ENCODE results near the gene LTA4H. TPM values are rescaled to one million over a fixed set of nuclear protein-coding genes. Genes with fewer than 3 reads are reported as not detected.

LTA4H gene
- total RNA-seq, 4 donors from 2014 or later = 65.3 to 110 (median 67.6) TPM

DNA sequence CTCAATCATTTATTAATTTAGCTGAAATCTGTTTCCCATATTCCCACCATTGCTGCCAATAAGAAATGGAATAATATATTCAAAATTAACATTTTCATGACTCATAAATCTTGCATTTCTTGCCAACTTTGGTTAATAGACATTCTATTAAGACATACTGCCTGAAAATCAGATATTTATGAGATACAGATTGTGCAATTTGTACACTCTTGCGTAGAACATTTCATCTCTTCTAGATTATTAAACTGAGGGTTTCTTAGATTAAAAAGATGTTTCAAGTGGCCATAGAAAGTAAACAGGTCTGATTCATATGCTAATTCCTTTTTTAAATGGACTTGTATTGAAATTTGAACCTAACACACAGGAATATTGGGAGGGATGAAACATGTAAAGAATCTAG lies 9.1 kb downstream of the LTA4H start:
- H3K4me3 ChIP-seq = no peak overlapping the region
- no peak for TF ChIP-seq POLR2AphosphoS5 (IDR thresholded peaks at IDR 0.05)
- TF ChIP-seq, protein P1, sequence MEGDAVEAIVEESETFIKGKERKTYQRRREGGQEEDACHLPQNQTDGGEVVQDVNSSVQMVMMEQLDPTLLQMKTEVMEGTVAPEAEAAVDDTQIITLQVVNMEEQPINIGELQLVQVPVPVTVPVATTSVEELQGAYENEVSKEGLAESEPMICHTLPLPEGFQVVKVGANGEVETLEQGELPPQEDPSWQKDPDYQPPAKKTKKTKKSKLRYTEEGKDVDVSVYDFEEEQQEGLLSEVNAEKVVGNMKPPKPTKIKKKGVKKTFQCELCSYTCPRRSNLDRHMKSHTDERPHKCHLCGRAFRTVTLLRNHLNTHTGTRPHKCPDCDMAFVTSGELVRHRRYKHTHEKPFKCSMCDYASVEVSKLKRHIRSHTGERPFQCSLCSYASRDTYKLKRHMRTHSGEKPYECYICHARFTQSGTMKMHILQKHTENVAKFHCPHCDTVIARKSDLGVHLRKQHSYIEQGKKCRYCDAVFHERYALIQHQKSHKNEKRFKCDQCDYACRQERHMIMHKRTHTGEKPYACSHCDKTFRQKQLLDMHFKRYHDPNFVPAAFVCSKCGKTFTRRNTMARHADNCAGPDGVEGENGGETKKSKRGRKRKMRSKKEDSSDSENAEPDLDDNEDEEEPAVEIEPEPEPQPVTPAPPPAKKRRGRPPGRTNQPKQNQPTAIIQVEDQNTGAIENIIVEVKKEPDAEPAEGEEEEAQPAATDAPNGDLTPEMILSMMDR (IDR thresholded peaks at IDR 0.05) = no peak
- no peak for TF ChIP-seq POLR2A (IDR thresholded peaks at IDR 0.05)
- no peaks in the 10 kb centered on the region for H3K27me3 ChIP-seq
- H3K9me3 ChIP-seq = no peaks in the 10 kb centered on the region
- H3K27ac ChIP-seq = no peak overlapping the region
- H3K36me3 ChIP-seq = peaks cover 2 to 73% of the 10 kb centered on the region in 2 donors
- ATAC-seq = no peak
- WGBS, 2 donors (ENCODE audit: low coverage in 1 of 2) = 93 to 100% methylated on average over 1 of the region's 1 CpG
- H3K4me1 ChIP-seq = no peaks in the 10 kb centered on the region

DNA sequence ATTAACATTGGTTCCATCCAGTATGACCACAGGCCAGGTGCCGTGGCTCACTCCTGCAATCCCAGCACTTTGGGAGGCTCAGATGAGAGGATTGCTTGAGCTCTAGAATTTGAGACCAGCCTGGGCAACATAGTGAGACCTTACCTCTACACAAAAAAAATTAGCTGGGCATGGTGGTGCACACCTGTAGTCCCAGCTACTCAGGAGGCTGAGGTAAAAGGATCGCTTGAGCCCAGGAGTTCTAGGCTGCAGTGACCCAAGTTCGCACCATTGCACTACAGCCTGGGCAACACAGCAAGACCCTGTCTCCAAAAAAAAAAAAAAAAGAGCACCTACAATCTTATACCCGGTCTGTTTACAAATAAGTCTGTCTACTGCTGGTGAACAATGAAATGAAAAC lies 9.9 kb downstream of the LTA4H start:
- no peak for ATAC-seq
- no peaks in the 10 kb centered on the region for H3K4me1 ChIP-seq
- peaks cover 2 to 81% of the 10 kb centered on the region in 2 donors for H3K36me3 ChIP-seq
- H3K27ac ChIP-seq = no peak overlapping the region
- H3K27me3 ChIP-seq = no peaks in the 10 kb centered on the region
- TF ChIP-seq, protein P1 (IDR thresholded peaks at IDR 0.05) = no peak
- TF ChIP-seq EP300 (IDR thresholded peaks at IDR 0.05) (no peak), POLR2AphosphoS5 (IDR thresholded peaks at IDR 0.05) (no peak), POLR2A (IDR thresholded peaks at IDR 0.05) (no peak)
- H3K4me3 ChIP-seq = no peak overlapping the region
- whole genome bisulfite sequencing, 2 donors (ENCODE audit: low coverage in 1 of 2) = 98 to 100% methylated on average over 3 to 4 of the region's 4 CpGs
- no peaks in the 10 kb centered on the region for H3K9me3 ChIP-seq

DNA sequence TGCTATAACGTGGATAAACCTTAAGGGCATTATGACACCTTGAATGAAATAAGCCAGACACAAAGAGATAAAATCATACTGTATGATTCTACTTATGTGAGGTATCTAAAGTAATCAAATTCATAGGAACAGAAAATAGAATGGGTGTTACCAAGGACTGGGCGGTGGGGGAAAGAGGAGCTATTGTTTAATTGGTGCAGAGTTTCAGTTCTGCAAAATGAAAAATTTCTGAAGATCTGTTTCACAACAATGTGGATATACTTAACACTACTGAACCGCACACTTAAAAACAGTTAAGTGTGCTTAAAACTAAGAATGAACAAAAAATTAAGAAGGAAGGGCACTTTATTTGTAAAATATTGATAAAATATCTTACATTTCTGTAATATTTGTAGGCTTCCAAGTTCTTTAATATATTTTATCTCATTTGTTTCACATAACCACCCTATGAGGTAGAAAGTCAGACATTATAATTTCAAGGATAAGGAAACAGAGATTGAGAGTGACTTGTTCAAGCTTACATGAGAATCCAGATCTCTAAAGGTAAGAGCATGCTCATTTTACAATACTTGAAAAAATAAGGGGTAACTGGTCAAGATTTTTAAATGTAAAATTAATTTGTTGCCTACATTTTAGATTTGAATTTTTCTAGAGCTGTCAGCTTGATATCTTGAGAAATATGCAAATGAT lies 14.9 kb downstream of the LTA4H start:
- TF ChIP-seq POLR2A (IDR thresholded peaks at IDR 0.05) (no peak), EP300 (IDR thresholded peaks at IDR 0.05) (no peak), POLR2AphosphoS5 (IDR thresholded peaks at IDR 0.05) (no peak)
- TF ChIP-seq, protein P1 (IDR thresholded peaks at IDR 0.05) = no peak
- ATAC-seq = no peak
- H3K9me3 ChIP-seq = no peaks in the 10 kb centered on the region
- no peak overlapping the region for H3K27ac ChIP-seq
- H3K4me3 ChIP-seq = no peak overlapping the region
- H3K4me1 ChIP-seq = peaks cover 0 to 6% (median 0%) of the 10 kb centered on the region in 3 donors
- no peaks in the 10 kb centered on the region for H3K27me3 ChIP-seq
- 71 to 94% methylated on average over 3 of the region's 3 CpGs for WGBS, 2 donors (ENCODE audit: low coverage in 1 of 2)
- peaks cover 0 to 99% of the 10 kb centered on the region in 2 donors for H3K36me3 ChIP-seq

DNA sequence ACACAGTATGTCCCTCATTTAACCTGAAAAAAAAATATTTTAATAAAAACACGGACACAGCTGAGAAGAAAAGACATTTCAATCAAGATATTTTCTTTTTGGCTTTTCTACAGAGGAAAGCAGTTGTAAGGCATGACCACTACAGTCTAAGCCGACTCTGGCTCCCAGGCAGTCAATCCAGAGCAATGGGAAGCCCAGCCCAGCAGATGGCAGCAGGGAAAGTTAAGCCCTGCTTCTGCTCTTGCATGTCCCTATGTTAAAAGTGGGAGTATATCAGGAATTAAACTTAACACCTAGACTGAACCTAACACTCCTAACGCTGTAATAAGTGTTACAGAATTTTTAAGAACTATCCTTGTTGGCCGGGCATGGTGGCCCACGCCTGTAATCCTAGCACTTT lies 19.7 kb downstream of the LTA4H start:
- peaks cover 4 to 97% of the 10 kb centered on the region in 2 donors for H3K36me3 ChIP-seq
- peak; percentile 50 for ATAC-seq

More for the DNA sequence above, 19.7 kb downstream of the LTA4H start:
- TF ChIP-seq POLR2AphosphoS5 (IDR thresholded peaks at IDR 0.05) (no peak), EP300 (IDR thresholded peaks at IDR 0.05) (no peak), POLR2A (IDR thresholded peaks at IDR 0.05) (no peak)
- TF ChIP-seq, protein P1 (IDR thresholded peaks at IDR 0.05) = peak in 3 of 4 experiments; percentile 10 to 41 (median 23)
- Histone ChIP-seq H3K27me3 (no peaks in the 10 kb centered on the region), H3K4me3 (no peak overlapping the region), H3K4me1 (peaks cover 0 to 16% (median 0%) of the 10 kb centered on the region in 3 donors), H3K27ac (peak overlapping the region in 1 of 4 donors; percentile 41), H3K9me3 (no peaks in the 10 kb centered on the region)
- WGBS, 2 donors (ENCODE audit: low coverage in 1 of 2) = 49 to 80% methylated on average over 1 to 2 of the region's 5 CpGs

Measured in gastroesophageal sphincter (tissue), 4 donors.